B cell (primary cell): ENCODE data around the gene TGOLN2. TPM values are rescaled to one million over a fixed set of nuclear protein-coding genes. Genes with fewer than 3 reads are reported as not detected.

Experiments used
- ATAC-seq: fragments of 200-7000 bp; cut with Tn5 transposase; one replicate; pipeline ENCODE4 v1.10.0; 2021; ENCODE audit warnings: low read depth, mild to moderate bottlenecking, moderate number of reproducible peaks, moderate library complexity
- CTCF ChIA-PET: fragments of 350-600 bp; sonication (Branson Sonifier 250); formaldehyde crosslinking; loops from one replicate; lab custom pipeline; 2021; ENCODE audit warnings: antibody characterized with exemption, inconsistent platforms; lab: Charles Lee
- POLR2A ChIA-PET: fragments of 350-600 bp; sonication (Branson Sonifier 250); formaldehyde crosslinking; loops from one replicate; lab custom pipeline; 2021; ENCODE audit warnings: antibody characterized with exemption; lab: Charles Lee
- DNase-seq: peaks from one replicate; pipeline ENCODE4 v3.0.0; 2013
- H2AFZ ChIP-seq: 2 replicates; pipeline ENCODE4 v1.6.1; 2012; ENCODE audit warnings: mild to moderate bottlenecking, low read depth, low read length; ENCODE audit not compliant: insufficient read depth, poor library complexity, severe bottlenecking
- H3K27ac ChIP-seq, 2 donors: 1 replicate in 1 of 2; 2 replicates in 1 of 2; pipeline ENCODE4 v1.5.1; 2012 to 2013; ENCODE audit warnings: low read length in 2 of 2, mild to moderate bottlenecking in 2 of 2, moderate library complexity in 1 of 2
- H3K27me3 ChIP-seq, 4 experiments: fragments of 200-600 bp in 1 of 4; sonication (generic) in 1 of 4; replicated peaks in 1 of 4; 1 replicate in 2 of 4; 2 replicates in 2 of 4; pipeline versions ENCODE4 v1.6.1 to v1.7.0; 2013 to 2016; ENCODE audit warnings: low read length in 3 of 4, mild to moderate bottlenecking in 2 of 4, mixed read lengths in 1 of 4, moderate library complexity in 1 of 4; ENCODE audit not compliant: insufficient read depth in 4 of 4, control insufficient read depth in 3 of 4; ENCODE audit errors: control extremely low read depth in 1 of 4
- H3K36me3 ChIP-seq, 2 experiments: replicated peaks in 1 of 2; 1 replicate in 1 of 2; 2 replicates in 1 of 2; pipeline versions ENCODE4 v1.6.1 to v1.7.1; 2013; ENCODE audit warnings: low read length in 1 of 2; ENCODE audit not compliant: insufficient read depth in 2 of 2, control insufficient read depth in 1 of 2; ENCODE audit errors: control extremely low read depth in 1 of 2, extremely low read depth in 1 of 2
- H3K4me1 ChIP-seq, 2 donors: fragments of 200-600 bp in 1 of 2; sonication (generic) in 1 of 2; 1 replicate in 1 of 2; 2 replicates in 1 of 2; pipeline versions ENCODE4 v1.5.1 to v1.6.1; 2013 to 2017; ENCODE audit warnings: low read length in 2 of 2; ENCODE audit not compliant: control insufficient read depth in 2 of 2, insufficient read depth in 2 of 2
- H3K4me2 ChIP-seq: replicated peaks from 2 replicates; pipeline ENCODE3; 2012; ENCODE audit warnings: mild to moderate bottlenecking, low read depth, low read length; ENCODE audit not compliant: poor library complexity, severe bottlenecking
- H3K4me3 ChIP-seq, 5 experiments: fragments of 200-600 bp in 1 of 5; sonication (generic) in 1 of 5; 1 replicate in 3 of 5; 2 replicates in 2 of 5; pipeline versions ENCODE4 v1.5.1 to v1.7.0; 2011 to 2016; ENCODE audit warnings: low read length in 4 of 5, mild to moderate bottlenecking in 4 of 5, low read depth in 2 of 5, control low read depth in 1 of 5, moderate library complexity in 1 of 5; ENCODE audit not compliant: insufficient read depth in 1 of 5; ENCODE audit errors: control extremely low read depth in 1 of 5, extremely low read depth in 1 of 5
- H3K79me2 ChIP-seq: fragments of 200-600 bp; sonication (generic); one replicate; pipeline ENCODE4 v1.6.0; 2016; ENCODE audit warnings: low read length; ENCODE audit not compliant: control insufficient read depth, insufficient read depth
- H3K9ac ChIP-seq: fragments of 200-600 bp; sonication (generic); 2 replicates; pipeline ENCODE4 v1.6.1; 2017; ENCODE audit warnings: mild to moderate bottlenecking, low read length, moderate library complexity
- H3K9me3 ChIP-seq, 3 donors: one replicate each; pipeline versions ENCODE4 v1.6.1 to v1.7.1; 2013; ENCODE audit warnings: low read length in 2 of 3; ENCODE audit not compliant: control insufficient read depth in 2 of 3, insufficient read depth in 1 of 3; ENCODE audit errors: control extremely low read depth in 1 of 3
- H4K20me1 ChIP-seq: 2 replicates; pipeline ENCODE4 v1.6.0; 2012; ENCODE audit warnings: mild to moderate bottlenecking, low read length; ENCODE audit not compliant: insufficient read depth, control insufficient read depth, poor library complexity, severe bottlenecking
- H3K27ac Mint-ChIP-seq: one replicate; pipeline ENCODE4 v1.8.0; 2021; ENCODE audit warnings: mixed read lengths
- H3K27me3 Mint-ChIP-seq: one replicate; pipeline ENCODE4 v1.8.0; 2021; ENCODE audit warnings: mixed read lengths
- H3K4me1 Mint-ChIP-seq: one replicate; pipeline ENCODE4 v1.8.0; 2021; ENCODE audit warnings: mixed read lengths
- H3K4me3 Mint-ChIP-seq: one replicate; pipeline ENCODE4 v1.8.0; 2021; ENCODE audit warnings: mixed read lengths
- H3K9me3 Mint-ChIP-seq: one replicate; pipeline ENCODE4 v1.8.0; 2022; ENCODE audit warnings: mixed read lengths; ENCODE audit not compliant: insufficient read depth
- CTCF ChIP-seq: fragments of 200-600 bp; IDR thresholded peaks from one replicate; pipeline ENCODE4 v1.8.0; 2022; ENCODE audit warnings: antibody characterized with exemption, mild to moderate bottlenecking
- EZH2 ChIP-seq: IDR thresholded peaks from 2 replicates; pipeline ENCODE4 v1.6.1; 2012; ENCODE audit warnings: borderline replicate concordance, low read depth, mild to moderate bottlenecking, moderate library complexity, low read length; ENCODE audit not compliant: insufficient read depth, poor library complexity, severe bottlenecking
- whole genome bisulfite sequencing: methylation state at CpG from one replicate; pipeline ENCODE4 v1.1.5; 2013; ENCODE audit warnings: missing lambda C conversion rate; ENCODE audit not compliant: insufficient coverage; 5-methylcytosine and 5-hydroxymethylcytosine counted together
- intact Hi-C: fragments of 100-400 bp; cut with micrococcal nuclease; formaldehyde crosslinking; loops from one replicate; pipeline ENCODE4 v1.10.0; 2022
- polyA plus RNA-seq: library from polyadenylated mRNA; depleted of rRNA; stranded (reverse); fragments of >200 nt; gene quantifications from 2 replicates; pipeline ENCODE4 v1.2.3, GENCODE V29; 2012
- total RNA-seq, 2 donors: library from RNA; stranded (reverse); fragments of 120-200 nt in 1 of 2; gene quantifications; 1 replicate in 1 of 2; 2 replicates in 1 of 2; pipeline versions ENCODE4 v1.2.3 to v1.2.4, GENCODE V29; 2013 to 2022

The TGOLN2 gene
- total and polyA plus RNA-seq, 2 donors (not counting 1 experiment from before 2014, with no cell fraction given), result 106 to 172 TPM

- no peak overlapping the region for H3K27ac Mint-ChIP-seq
- Histone ChIP-seq H2AFZ (no peak overlapping the region), H3K36me3 (no peaks in the 10 kb centered on the region), H3K27ac (no peak overlapping the region), H3K9me3 (no peaks in the 10 kb centered on the region), H3K4me1 (no peaks in the 10 kb centered on the region), H3K27me3 (peaks cover 0 to 6% (median 0%) of the 10 kb centered on the region in 4 experiments), H3K79me2 (no peaks in the 10 kb centered on the region), H3K4me3 (no peak overlapping the region), H3K4me2 (no peak overlapping the region), H4K20me1 (no peaks in the 10 kb centered on the region), H3K9ac (no peak overlapping the region)
- intact Hi-C loops, result no loop called here
- WGBS, result 85% methylated on average over 21 of the region's 21 CpGs
- H3K9me3 Mint-ChIP-seq, result no peaks in the 10 kb centered on the region
- peaks cover 48% of the 10 kb centered on the region for H3K27me3 Mint-ChIP-seq
- CTCF ChIA-PET, result no interaction called here
- POLR2A ChIA-PET, result no interaction called here
- DNase-seq (no peak), ATAC-seq (no peak)
- H3K4me1 Mint-ChIP-seq, result no peaks in the 10 kb centered on the region
- H3K4me3 Mint-ChIP-seq, result no peak overlapping the region
- no peak for TF ChIP-seq EZH2
- TF ChIP-seq CTCF, result no peak
Observed at GRCh38 chr2:85273738-85274731, 53.8 kb downstream of the TGOLN2 start.

- H4K20me1 ChIP-seq, result no peaks in the 10 kb centered on the region
- DNase-seq (no peak), ATAC-seq (no peak)
- Mint-ChIP-seq H3K27ac (no peak overlapping the region), H3K4me1 (no peaks in the 10 kb centered on the region), H3K4me3 (no peak overlapping the region), H3K9me3 (no peaks in the 10 kb centered on the region), H3K27me3 (peaks cover 58% of the 10 kb centered on the region)
- no peak overlapping the region for H3K9ac ChIP-seq
- H2AFZ ChIP-seq, result no peak overlapping the region
- no peaks in the 10 kb centered on the region for H3K36me3 ChIP-seq
- H3K4me2 ChIP-seq, result no peak overlapping the region
- H3K27me3 ChIP-seq, result peaks cover 0 to 6% (median 0%) of the 10 kb centered on the region in 4 experiments
- no peaks in the 10 kb centered on the region for H3K9me3 ChIP-seq
- CTCF ChIA-PET, result interaction anchor here (1.4 to 9.3 kb wide), 2 partner anchors 13 to 26 kb away, joined by 5 to 91 read pairs; no protein-coding TSS in a partner anchor
- no peak overlapping the region for H3K4me3 ChIP-seq
- WGBS, result 81% methylated on average over 4 of the region's 6 CpGs
- POLR2A ChIA-PET, result interaction anchor here (0.7 kb wide), 1 partner anchor 444 kb away, joined by 3 read pairs; no protein-coding TSS in a partner anchor
- intact Hi-C loops, result no loop called here
- TF ChIP-seq EZH2 (no peak), CTCF (no peak)
- H3K27ac ChIP-seq, result no peak overlapping the region
- H3K79me2 ChIP-seq, result no peaks in the 10 kb centered on the region
- H3K4me1 ChIP-seq, result no peaks in the 10 kb centered on the region
Observed at GRCh38 chr2:85272357-85272756, 55.4 kb downstream of the TGOLN2 start.
